ENCODE measurements around the gene PHLPP2.
A peak's percentile ranks its signal among the peaks of the same experiment; 100 is the strongest.

Gene PHLPP2

GRCh38 chr16:71737501-71737900, 13.0 kb upstream of the PHLPP2 start:
- no peak overlapping the region for H3K4me3 ChIP-seq (ENCODE audit: low read depth, low read length)
- in situ Hi-C loops (cut with HindIII; ENCODE audit: low sequenced_read_pairs), result no loop called here
- no peak for TF ChIP-seq CTCF (IDR thresholded peaks at IDR 0.05; ENCODE audit: low read depth, low read length, missing control alignments)
- no peak for DNase-seq (ENCODE audit: low read depth)

DNA sequence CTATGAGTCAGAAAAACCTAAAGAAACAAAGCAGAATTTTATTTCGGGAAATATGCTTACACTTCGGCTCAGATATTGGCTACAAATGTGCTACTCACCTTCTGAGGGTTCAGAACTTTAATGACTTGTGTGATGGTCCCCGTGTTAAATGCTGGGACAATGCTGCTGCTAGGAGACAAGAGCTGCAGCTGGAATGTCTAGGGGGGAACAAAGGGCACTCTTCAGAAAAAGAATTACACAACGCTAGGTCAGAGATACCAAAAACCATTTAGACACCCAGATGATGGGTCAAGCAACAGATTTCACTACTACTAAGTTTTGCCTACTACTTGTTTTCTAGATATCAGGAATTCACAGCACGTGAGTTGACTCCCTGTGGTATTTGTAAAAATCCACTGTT, 10.0 kb upstream of the PHLPP2 start:
- no peak for DNase-seq (ENCODE audit: low read depth)
- no peak for TF ChIP-seq CTCF (IDR thresholded peaks at IDR 0.05; ENCODE audit: low read depth, low read length, missing control alignments)
- H3K4me3 ChIP-seq (ENCODE audit: low read depth, low read length), result no peak overlapping the region
- in situ Hi-C loops (cut with HindIII; ENCODE audit: low sequenced_read_pairs), result loop anchor here (5.0 kb wide), 1 partner anchor 53 kb away; no protein-coding TSS in a partner anchor

DNA sequence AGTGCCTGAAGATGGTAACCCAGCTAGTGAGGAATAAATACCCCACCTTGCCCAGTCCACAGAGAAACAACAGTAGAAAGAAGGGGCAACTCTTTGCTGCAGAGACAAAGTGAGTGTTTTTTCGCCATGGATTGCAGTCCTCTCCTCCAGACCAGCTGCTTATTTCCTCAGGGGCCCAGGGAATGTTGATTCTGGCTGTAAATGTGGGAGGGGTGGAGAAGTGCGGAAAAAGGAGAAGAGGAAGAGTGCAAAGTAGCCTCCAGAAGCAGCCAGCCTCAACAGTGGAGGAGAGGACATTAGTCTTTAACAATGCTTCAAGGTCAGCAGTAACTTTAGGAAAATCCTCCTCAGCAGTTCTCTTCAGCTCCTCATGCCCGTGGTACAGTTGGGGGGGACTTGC, 8.1 kb upstream of the PHLPP2 start:
- in situ Hi-C loops (cut with HindIII; ENCODE audit: low sequenced_read_pairs), result loop anchor here (5.0 kb wide), 1 partner anchor 55 kb away; no protein-coding TSS in a partner anchor
- DNase-seq (ENCODE audit: low read depth), result no peak
- no peak overlapping the region for H3K4me3 ChIP-seq (ENCODE audit: low read depth, low read length)
- TF ChIP-seq CTCF (IDR thresholded peaks at IDR 0.05; ENCODE audit: low read depth, low read length, missing control alignments), result no peak

GRCh38 chr16:71727551-71728324, 3.2 kb upstream of the PHLPP2 start:
- no peak for DNase-seq (ENCODE audit: low read depth)
- in situ Hi-C loops (cut with HindIII; ENCODE audit: low sequenced_read_pairs), result no loop called here
- H3K4me3 ChIP-seq (ENCODE audit: low read depth, low read length), result no peak overlapping the region
- no peak for TF ChIP-seq CTCF (IDR thresholded peaks at IDR 0.05; ENCODE audit: low read depth, low read length, missing control alignments)

- DNase-seq (ENCODE audit: low read depth), result no peak
- H3K4me3 ChIP-seq (ENCODE audit: low read depth, low read length), result no peak overlapping the region
- no peak for TF ChIP-seq CTCF (IDR thresholded peaks at IDR 0.05; ENCODE audit: low read depth, low read length, missing control alignments)
- in situ Hi-C loops (cut with HindIII; ENCODE audit: low sequenced_read_pairs), result no loop called here
These were observed 2.2 kb upstream of the PHLPP2 start for GRCh38 chr16:71726476-71727315.

GRCh38 chr16:71723537-71724319, 773 bp downstream of the PHLPP2 start:
- in situ Hi-C loops (cut with HindIII; ENCODE audit: low sequenced_read_pairs), result no loop called here
- TF ChIP-seq CTCF (IDR thresholded peaks at IDR 0.05; ENCODE audit: low read depth, low read length, missing control alignments), result no peak
- DNase-seq (ENCODE audit: low read depth), result peak; percentile 4
- H3K4me3 ChIP-seq (ENCODE audit: low read depth, low read length), result peak overlapping the region; percentile 84
